Measurements from ENCODE around the gene CAVIN2. TPM values are rescaled to one million over a fixed set of nuclear protein-coding genes. Genes with fewer than 3 reads are reported as not detected.

Gene CAVIN2
- total and polyA plus RNA-seq, 2 experiments from 2014 or later: 0.74 to 1.0 TPM

- Histone ChIP-seq H3K27me3 (no peaks in the 10 kb centered on the region), H3K36me3 (no peaks in the 10 kb centered on the region), H3K4me1 (ENCODE audit: low read depth) (peaks cover 34% of the 10 kb centered on the region), H3K9me3 (ENCODE audit: low read depth) (no peaks in the 10 kb centered on the region), H3K4me3 (no peak overlapping the region), H3K27ac (no peak overlapping the region)
- peak in 1 of 2 donors; percentile 75 for DNase-seq (ENCODE audit: low read depth in 1 of 2, low spot score in 1 of 2)
- TF ChIP-seq CTCF (IDR thresholded peaks at IDR 0.05; ENCODE audit: low read depth, low read length): no peak
Observed at GRCh38 chr2:191845248-191845715, 1.6 kb downstream of the CAVIN2 start.

GRCh38 chr2:191844706-191845105 lies 2.2 kb downstream of the CAVIN2 start:
- Histone ChIP-seq H3K36me3 (no peaks in the 10 kb centered on the region), H3K27me3 (no peaks in the 10 kb centered on the region), H3K4me3 (no peak overlapping the region), H3K4me1 (ENCODE audit: low read depth) (peaks cover 39% of the 10 kb centered on the region), H3K9me3 (ENCODE audit: low read depth) (no peaks in the 10 kb centered on the region), H3K27ac (no peak overlapping the region)
- no peak for TF ChIP-seq CTCF (IDR thresholded peaks at IDR 0.05; ENCODE audit: low read depth, low read length)
- no peak for DNase-seq (ENCODE audit: low read depth in 1 of 2, low spot score in 1 of 2)

GRCh38 chr2:191840921-191841320 lies 6.0 kb downstream of the CAVIN2 start:
- Histone ChIP-seq H3K4me3 (no peak overlapping the region), H3K4me1 (ENCODE audit: low read depth) (peaks cover 30% of the 10 kb centered on the region), H3K27ac (no peak overlapping the region), H3K36me3 (no peaks in the 10 kb centered on the region), H3K27me3 (no peaks in the 10 kb centered on the region), H3K9me3 (ENCODE audit: low read depth) (no peaks in the 10 kb centered on the region)
- no peak for DNase-seq (ENCODE audit: low read depth in 1 of 2, low spot score in 1 of 2)
- no peak for TF ChIP-seq CTCF (IDR thresholded peaks at IDR 0.05; ENCODE audit: low read depth, low read length)

GRCh38 chr2:191839918-191840804 lies 6.7 kb downstream of the CAVIN2 start:
- H3K4me3 ChIP-seq: no peak overlapping the region
- TF ChIP-seq CTCF (IDR thresholded peaks at IDR 0.05; ENCODE audit: low read depth, low read length): no peak
- DNase-seq (ENCODE audit: low read depth in 1 of 2, low spot score in 1 of 2): peak in 1 of 2 donors; percentile 28
- no peaks in the 10 kb centered on the region for H3K9me3 ChIP-seq (ENCODE audit: low read depth)
- peaks cover 28% of the 10 kb centered on the region for H3K4me1 ChIP-seq (ENCODE audit: low read depth)
- H3K36me3 ChIP-seq: no peaks in the 10 kb centered on the region
- no peak overlapping the region for H3K27ac ChIP-seq
- no peaks in the 10 kb centered on the region for H3K27me3 ChIP-seq

GRCh38 chr2:191838526-191838925 lies 8.4 kb downstream of the CAVIN2 start:
- no peak for TF ChIP-seq CTCF (IDR thresholded peaks at IDR 0.05; ENCODE audit: low read depth, low read length)
- H3K4me1 ChIP-seq (ENCODE audit: low read depth): peaks cover 18% of the 10 kb centered on the region
- no peaks in the 10 kb centered on the region for H3K36me3 ChIP-seq
- H3K27me3 ChIP-seq: no peaks in the 10 kb centered on the region
- H3K4me3 ChIP-seq: no peak overlapping the region
- DNase-seq (ENCODE audit: low read depth in 1 of 2, low spot score in 1 of 2): no peak
- no peak overlapping the region for H3K27ac ChIP-seq
- no peaks in the 10 kb centered on the region for H3K9me3 ChIP-seq (ENCODE audit: low read depth)

Data from cardiac muscle cell (in vitro differentiated cells and primary cell).